SH-SY5Y (cell line): ENCODE results near the gene SFT2D1.

ENCODE experiments used
- GATA2 ChIP-seq: IDR thresholded peaks from 2 replicates; pipeline ENCODE4 v1.6.1; 2011; ENCODE audit warnings: mild to moderate bottlenecking, low read depth, low read length
- GATA3 ChIP-seq: IDR thresholded peaks from 2 replicates; pipeline ENCODE4 v1.6.1; 2011; ENCODE audit warnings: low read depth, mild to moderate bottlenecking, low read length, moderate library complexity

DNA sequence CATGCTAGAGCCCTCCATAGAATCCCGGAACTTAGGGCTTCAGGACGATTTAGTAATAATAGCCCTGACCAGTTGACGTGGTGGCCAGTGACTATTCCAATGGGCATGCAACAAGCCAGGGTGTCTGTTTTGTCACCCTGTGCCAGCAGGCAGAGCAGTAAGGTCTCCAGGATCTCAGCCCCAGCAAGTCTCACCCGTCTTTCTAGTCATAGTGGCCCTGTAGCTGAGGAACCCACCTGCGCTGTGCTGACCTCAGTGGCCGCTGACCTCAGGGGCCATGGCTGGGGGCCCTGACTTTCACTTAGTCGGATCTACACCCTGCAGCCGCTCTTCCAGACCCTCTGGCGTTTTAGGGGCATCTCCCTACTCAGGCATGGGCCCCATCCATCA lies 71.0 kb downstream of the SFT2D1 start:
- TF ChIP-seq GATA2 (no peak), GATA3 (no peak)
